ENCODE measurements around the gene SHC4. TPM values are rescaled to one million over a fixed set of nuclear protein-coding genes. Genes with fewer than 3 reads are reported as not detected.

The SHC4 gene
- total RNA-seq, 4 donors from 2014 or later = 0.63 to 4.7 (median 1.6) TPM

- intact Hi-C loops (cut with DNase I; ENCODE audit: low total_unique reads) = no loop called here
- DNase-seq (ENCODE audit: low spot score in 2 of 2) = no peak
- no peak overlapping the region for H3K4me3 ChIP-seq (ENCODE audit: low read depth, poor library complexity, severe bottlenecking)
- no peak for TF ChIP-seq CTCF (IDR thresholded peaks at IDR 0.05)
- no peak for TF ChIP-seq POLR2A (IDR thresholded peaks at IDR 0.05)
- WGBS, 2 donors = 46 to 80% methylated on average over 2 of the region's 2 CpGs
Measured at GRCh38 chr15:48875241-48875960, 88.3 kb downstream of the SHC4 start.

GRCh38 chr15:48872632-48873031 lies 91.1 kb downstream of the SHC4 start:
- DNase-seq (ENCODE audit: low spot score in 2 of 2) = no peak
- H3K4me3 ChIP-seq (ENCODE audit: low read depth, poor library complexity, severe bottlenecking) = no peak overlapping the region
- no peak for TF ChIP-seq CTCF (IDR thresholded peaks at IDR 0.05)
- no peak for TF ChIP-seq POLR2A (IDR thresholded peaks at IDR 0.05)
- intact Hi-C loops (cut with DNase I; ENCODE audit: low total_unique reads) = no loop called here
- WGBS, 2 donors = 83 to 85% methylated on average over 2 of the region's 2 CpGs

GRCh38 chr15:48871542-48871941 lies 92.2 kb downstream of the SHC4 start:
- DNase-seq (ENCODE audit: low spot score in 2 of 2) = no peak
- intact Hi-C loops (cut with DNase I; ENCODE audit: low total_unique reads) = no loop called here
- TF ChIP-seq POLR2A (IDR thresholded peaks at IDR 0.05) = no peak
- TF ChIP-seq CTCF (IDR thresholded peaks at IDR 0.05) = no peak
- H3K4me3 ChIP-seq (ENCODE audit: low read depth, poor library complexity, severe bottlenecking) = no peak overlapping the region

- intact Hi-C loops (cut with DNase I; ENCODE audit: low total_unique reads) = loop anchor here (10.0 kb wide), 2 partner anchors 275 to 1275 kb away; no protein-coding TSS in a partner anchor
- WGBS, 2 donors = 95% methylated on average over 1 of the region's 1 CpG
- DNase-seq (ENCODE audit: low spot score in 2 of 2) = no peak
- TF ChIP-seq POLR2A (IDR thresholded peaks at IDR 0.05) = no peak
- TF ChIP-seq CTCF (IDR thresholded peaks at IDR 0.05) = no peak
- no peak overlapping the region for H3K4me3 ChIP-seq (ENCODE audit: low read depth, poor library complexity, severe bottlenecking)
Measured at GRCh38 chr15:48869966-48870365, 93.8 kb downstream of the SHC4 start.

- intact Hi-C loops (cut with DNase I; ENCODE audit: low total_unique reads) = loop anchor here (10.0 kb wide), 2 partner anchors 276 to 1276 kb away; no protein-coding TSS in a partner anchor
- no peak overlapping the region for H3K4me3 ChIP-seq (ENCODE audit: low read depth, poor library complexity, severe bottlenecking)
- DNase-seq (ENCODE audit: low spot score in 2 of 2) = no peak
- WGBS, 2 donors = 49 to 57% methylated on average over 2 of the region's 2 CpGs
- TF ChIP-seq POLR2A (IDR thresholded peaks at IDR 0.05) (no peak), CTCF (IDR thresholded peaks at IDR 0.05) (no peak)
Measured at GRCh38 chr15:48868536-48868935, 95.2 kb downstream of the SHC4 start.

GRCh38 chr15:48868023-48868422 lies 95.7 kb downstream of the SHC4 start:
- no peak for DNase-seq (ENCODE audit: low spot score in 2 of 2)
- intact Hi-C loops (cut with DNase I; ENCODE audit: low total_unique reads) = loop anchor here (10.0 kb wide), 2 partner anchors 277 to 1277 kb away; no protein-coding TSS in a partner anchor
- no peak for TF ChIP-seq CTCF (IDR thresholded peaks at IDR 0.05)
- no peak for TF ChIP-seq POLR2A (IDR thresholded peaks at IDR 0.05)
- no peak overlapping the region for H3K4me3 ChIP-seq (ENCODE audit: low read depth, poor library complexity, severe bottlenecking)

All from lower leg skin (tissue), 4 donors.